Left kidney (tissue), 2 donors: ENCODE measurements around the gene KLF7. TPM values are rescaled to one million over a fixed set of nuclear protein-coding genes. Genes with fewer than 3 reads are reported as not detected.

Source experiments
- DNase-seq: peaks from one replicate; pipeline ENCODE4 v3.0.0-alpha.2; 2013
- polyA plus RNA-seq: library from polyadenylated mRNA; unstranded; fragments of 120-200 nt; gene quantifications from one replicate; pipeline ENCODE4 v1.2.1, GENCODE V29; 2013; ENCODE audit not compliant: insufficient read length

KLF7 gene
- polyA plus RNA-seq, 1 donor = 25.7 TPM

DNA sequence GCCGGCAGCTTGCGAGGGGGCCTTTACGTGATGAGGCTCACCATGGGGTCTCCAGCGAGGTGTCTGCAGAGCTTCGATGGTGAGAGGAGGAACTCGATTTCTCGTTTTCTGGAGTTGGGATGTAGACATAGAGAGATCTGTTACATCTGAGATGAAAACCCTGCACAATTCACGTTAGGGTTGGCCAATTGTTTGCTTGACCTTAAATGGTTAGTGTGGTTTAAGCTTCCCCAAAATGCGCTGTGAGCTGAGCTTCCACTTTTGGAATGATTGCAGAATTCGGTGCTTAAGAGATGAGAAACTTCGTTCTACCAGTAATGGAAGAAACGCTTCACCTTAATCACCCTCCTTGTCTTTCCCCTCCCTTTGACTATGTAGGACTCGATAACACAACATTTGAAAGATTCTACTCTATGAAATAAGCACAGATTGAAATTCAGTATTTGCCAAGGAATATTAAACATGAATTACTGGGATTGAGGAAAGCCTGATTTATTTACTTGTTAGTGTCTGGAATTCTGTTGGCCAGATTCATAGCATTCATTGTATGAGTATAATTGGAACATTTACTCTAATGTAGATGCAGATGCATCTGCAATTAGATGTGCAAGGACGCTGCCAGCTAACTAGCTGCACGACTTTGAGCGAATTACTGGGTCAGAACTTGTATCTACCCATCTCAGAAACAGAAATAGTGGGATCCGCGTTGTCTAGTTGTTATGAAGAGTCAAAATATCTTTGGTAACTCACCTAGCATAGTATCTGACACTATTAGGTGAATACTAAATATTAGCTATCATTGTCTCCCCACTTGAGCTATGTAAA is 1.6 kb upstream of the KLF7 start:
- DNase-seq = no peak

- peak; percentile 70 for DNase-seq
Observed at GRCh38 chr2:207166349-207167098, 776 bp upstream of the KLF7 start.

- peak; percentile 99 for DNase-seq
Observed at GRCh38 chr2:207166039-207166348, 246 bp upstream of the KLF7 start.

GRCh38 chr2:207164006-207164831 is 1.5 kb downstream of the KLF7 start:
- peak; percentile 57 for DNase-seq

GRCh38 chr2:207163756-207164005 is 2.1 kb downstream of the KLF7 start:
- DNase-seq = no peak

DNA sequence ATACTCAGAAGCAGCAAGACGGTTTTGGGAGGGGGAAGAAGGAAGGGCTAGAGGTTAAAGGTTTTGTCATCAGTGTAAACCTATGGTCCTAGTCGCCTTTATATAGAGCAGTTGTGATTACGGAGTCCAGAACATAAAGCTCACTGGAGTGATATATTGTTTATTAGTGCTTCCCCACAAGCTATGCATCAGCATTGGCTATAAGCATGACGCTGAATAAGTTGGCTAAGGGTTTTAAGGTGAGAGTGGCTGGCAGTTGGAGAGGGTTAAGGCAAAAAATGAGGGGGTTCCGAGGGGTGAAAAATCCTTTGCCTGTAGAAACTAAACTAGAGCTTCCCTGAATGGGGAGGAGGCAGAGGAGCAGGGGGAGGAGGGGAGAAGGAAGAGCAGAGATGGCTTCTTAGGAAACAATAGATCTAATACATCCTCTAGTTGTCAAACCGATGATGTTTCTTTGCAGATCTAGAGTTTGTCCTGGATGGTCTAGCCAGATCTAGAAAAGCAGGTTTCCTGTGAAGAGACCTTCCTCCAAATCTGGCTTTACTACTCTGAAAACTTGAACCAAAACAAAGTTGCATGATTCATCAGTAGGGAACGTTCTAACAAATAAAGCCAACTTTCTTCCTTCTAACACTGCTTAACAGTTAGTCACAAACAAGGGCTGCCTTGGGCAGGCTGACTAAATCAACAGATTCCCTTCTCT is 2.5 kb downstream of the KLF7 start:
- peak; percentile 42 for DNase-seq

GRCh38 chr2:207162316-207162715 is 3.4 kb downstream of the KLF7 start:
- no peak for DNase-seq

DNA sequence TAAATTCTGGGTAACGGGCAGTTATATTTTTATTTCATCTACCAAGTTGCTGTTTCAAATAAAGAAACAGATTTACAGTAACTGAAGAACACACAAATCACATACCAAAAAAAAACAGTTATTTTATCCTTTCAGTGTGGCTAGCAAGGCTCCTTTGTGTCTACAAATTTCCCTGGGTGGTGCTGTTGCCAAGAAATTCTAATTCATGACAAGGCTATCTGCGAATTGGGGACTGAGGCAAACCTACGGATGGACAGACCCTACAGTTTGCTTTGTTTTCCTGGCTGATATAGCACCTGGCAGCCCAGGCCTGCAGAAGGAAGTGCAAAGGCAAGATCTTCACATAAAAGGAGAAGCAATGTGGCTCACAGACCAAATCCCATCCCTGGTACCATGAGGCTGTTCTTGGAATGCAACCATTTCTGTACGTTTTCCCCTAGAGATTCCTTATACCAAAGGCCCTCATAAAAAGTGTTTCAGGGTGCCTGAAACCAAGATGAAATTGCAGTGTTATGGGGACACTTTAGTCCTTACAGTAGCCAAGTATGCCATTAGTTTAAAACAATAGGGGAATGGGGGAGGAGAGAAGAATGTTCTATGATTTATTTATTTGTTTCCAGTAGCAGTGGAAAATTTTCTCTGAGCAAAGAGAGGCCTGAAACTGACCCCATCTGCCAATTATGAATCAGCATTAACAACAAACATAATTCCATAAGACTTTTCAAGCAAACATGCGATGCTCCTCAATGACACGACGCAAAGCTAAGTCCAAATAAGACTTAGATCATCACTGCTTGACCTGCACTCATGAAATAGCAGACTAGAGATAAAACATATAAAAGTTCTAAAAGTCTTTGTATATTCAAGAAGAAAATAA is 4.3 kb downstream of the KLF7 start:
- no peak for DNase-seq

GRCh38 chr2:207160115-207160514 is 5.6 kb downstream of the KLF7 start:
- no peak for DNase-seq

GRCh38 chr2:207159002-207159401 is 6.7 kb downstream of the KLF7 start:
- DNase-seq = no peak

- DNase-seq = no peak
Observed at GRCh38 chr2:207157731-207158130, 8.0 kb downstream of the KLF7 start.

- DNase-seq = no peak
Observed at GRCh38 chr2:207157162-207157481, 8.6 kb downstream of the KLF7 start.

DNA sequence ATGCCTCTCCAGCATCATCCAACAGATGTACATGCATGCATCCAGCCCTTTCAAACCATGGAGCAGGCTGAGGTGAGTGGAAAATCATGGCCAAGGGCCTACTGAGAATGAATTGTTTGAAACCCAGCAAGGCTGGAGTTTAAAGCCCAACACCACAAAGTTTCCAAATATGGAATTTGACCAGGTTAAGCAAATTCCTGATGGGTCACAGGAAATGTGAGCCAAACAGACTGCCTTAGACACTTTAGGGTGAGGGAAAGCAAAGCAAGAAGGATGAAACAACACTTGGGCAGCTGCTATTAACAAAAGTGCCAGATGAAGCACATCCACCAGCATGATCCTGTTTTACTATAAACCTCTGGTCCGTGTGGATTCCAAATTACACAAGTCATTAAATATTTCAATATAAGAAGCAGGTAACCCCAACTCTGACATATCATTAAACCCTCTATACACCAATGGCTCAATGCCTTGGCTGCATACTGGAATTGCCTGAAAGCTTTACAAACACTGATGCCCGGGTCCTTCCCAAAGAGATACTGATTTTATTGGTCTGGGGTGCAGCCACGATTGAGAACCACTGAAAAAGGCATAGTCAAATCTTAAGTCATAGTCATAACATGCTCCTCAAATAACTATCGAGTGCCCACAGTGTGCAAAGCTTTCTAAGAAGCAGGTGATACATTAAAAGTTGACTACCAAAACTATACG is 9.1 kb downstream of the KLF7 start:
- DNase-seq = no peak

DNA sequence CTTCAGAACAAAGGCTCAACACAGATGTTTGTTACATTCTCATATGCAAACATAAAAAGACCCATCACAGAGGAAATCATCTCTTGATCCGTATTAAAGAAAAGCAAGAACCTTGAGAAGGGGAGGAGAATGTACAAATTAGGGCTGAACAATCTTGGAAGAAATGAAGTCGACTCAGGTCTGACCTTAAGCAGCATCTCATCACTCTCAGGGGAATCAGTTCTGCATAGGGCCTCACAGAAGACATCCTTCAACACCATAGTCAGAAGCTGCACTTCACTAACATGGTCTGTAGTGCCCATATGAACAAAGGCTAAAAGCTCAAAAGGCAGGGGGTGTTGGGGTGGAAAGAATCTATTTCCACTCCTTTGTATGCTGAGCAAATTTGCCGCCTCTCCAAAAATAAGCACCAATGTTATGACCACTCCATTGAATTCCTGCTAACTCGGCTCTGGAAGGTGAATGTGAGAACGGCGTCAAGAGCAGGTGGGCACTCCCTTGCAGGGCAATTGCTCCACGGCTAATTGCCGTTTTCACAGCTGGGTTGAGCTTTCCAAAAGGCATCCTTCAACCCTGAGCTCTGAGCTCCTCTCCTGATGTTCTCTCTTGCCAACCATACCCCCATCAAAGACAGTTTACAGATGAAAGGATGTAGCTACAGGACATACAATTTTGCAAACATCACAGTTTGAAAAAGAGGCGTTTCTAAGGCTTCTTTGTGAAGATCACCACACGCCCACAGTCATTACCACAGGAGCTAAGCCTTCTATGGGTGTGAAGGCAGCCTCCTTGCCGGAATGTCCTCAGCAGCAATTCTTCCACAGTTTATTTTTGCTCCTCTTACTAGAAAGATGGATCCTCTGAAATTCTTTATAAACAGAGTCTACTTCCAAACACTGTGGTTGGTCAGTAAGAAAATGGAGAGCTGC is 10.0 kb downstream of the KLF7 start:
- no peak for DNase-seq

DNA sequence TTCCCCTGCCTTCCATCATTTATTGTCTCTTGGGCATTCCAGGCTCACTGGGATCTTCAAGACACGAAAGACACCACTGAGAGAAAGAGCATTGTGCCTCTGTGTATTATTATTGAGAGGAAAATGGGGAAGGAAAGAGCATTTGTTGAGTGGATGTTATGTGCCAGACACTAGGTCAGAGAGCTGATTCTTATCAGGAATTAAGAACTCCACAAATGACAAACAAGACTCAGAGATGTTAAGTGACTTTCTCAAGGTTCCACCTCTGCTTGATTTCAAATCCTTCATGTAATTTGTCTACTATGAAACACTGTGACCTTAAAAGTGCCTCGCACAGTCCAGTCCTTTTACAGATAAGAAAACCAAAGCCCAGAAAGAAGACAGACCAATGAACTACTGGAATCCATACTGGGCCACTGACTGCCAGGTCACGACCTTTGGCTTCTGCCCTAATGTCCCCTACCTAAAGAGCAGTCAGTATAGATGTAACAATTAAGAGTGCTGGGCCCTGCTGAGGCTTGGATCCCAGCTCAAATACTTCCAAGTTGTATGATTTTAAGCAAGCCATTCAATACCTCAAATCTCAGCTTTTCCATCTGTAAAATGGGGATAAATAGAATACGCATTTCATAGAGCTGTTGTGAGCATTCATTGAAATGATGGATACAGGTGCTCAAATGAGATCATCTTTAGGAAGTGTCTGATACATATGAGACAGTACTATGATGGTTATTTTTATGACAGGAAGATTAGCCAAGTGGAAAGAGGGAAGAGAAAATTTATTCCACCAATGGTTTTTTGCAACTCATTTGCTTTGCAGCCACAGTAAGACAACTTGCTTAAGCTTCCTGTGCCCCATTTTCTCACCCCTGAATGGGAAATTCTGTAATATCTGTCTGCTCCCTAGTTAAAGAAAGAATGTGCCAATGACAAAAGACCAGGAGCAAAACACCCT is 10.9 kb downstream of the KLF7 start:
- DNase-seq = no peak

DNA sequence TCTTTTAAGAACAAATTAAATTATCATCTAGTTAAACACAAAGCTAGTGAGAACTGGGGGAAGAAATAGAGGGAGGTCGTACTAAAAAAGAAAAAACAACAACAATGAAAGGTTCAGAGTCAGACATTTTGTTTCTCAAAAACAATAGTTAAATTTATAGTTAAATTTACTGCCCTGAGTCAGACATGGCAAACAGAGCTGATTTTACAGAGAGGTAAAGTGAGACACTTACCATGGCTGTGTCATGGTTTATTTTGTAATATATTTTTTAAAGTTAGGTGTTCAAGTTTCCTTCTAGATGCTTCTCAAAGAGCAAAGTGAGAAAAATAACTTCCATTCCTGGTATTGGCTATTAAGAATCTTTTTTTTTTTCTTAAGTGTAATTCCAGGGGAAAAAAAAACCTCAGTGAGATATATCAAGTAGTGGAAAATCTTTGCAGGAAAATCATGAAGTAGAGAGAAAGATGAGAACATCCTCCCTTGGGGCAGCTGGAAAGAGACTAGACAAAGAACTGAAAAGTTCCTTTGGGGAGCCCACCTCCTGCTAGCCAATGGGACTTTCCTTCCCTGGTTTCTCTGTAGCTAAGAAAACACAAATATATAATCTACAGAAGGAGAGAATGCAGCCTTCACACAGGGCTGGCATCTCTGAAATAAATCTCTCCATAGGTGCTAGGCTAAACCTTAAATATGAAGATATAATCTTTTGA is 12.3 kb downstream of the KLF7 start:
- no peak for DNase-seq

DNA sequence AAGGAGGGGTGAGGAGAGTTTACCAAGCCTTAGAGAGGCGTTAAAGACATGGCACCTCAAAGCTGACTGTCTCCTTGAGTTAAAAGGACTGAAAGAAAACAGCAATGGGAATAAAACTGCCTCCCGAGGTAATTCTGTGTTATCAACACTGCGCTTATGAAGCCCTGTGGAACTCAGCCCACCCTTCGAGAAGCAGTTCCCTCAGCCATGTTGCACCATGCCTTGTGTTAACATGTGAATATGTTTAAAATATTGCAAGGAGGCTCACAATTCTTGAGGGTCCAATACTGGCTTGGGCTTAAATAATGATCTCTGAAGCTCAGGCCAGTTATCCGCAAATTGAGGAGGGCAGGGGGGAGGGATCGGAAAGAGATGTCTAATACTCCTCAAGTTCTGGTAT is 14.7 kb downstream of the KLF7 start:
- DNase-seq = no peak

DNA sequence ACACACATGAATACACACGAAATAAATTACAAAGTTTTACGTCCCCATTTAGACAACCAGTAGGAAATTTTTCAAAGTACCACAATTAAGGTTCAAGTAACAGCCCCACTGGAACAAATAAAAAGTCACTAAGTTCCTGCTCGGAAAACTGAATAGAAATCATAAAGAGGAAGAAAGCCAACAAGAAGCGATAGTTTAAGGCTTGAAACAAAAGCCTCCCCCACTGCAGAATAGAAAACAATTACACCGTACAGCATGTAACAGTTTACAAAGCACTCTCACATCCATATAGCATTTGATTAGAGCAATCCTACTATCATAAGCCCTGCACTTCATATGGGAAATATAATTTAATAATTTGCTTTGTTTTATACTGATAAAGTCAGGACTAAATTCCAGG is 15.5 kb downstream of the KLF7 start:
- DNase-seq = no peak
